SKM-1 treated with dmso at 0.1 percent for 144 hours (cell line): ENCODE measurements around the gene PROZ.

Experiments used
- DNase-seq: peaks from one replicate; lab custom pipeline; 2025; ENCODE audit not compliant: unreplicated experiment; lab: John Stamatoyannopoulos, UW

Gene PROZ

DNA sequence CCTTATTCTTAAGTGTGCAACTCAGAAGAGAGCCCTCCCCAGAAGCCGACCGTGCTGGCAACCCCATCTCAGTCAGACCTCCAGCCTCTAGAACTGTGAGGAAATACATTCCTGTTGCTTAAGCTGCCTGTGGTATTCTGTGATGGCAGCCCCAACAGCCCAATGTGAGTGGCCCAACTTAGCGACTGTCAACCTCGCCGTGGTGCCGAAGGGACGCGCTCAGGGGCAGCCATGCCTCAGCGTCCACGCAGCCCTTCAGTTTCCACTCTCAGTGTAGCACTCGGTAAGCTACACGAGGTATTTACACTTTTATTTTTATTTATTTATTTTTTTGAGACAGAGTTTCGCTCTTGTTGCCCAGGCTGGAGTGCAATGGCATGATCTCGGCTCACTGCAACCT lies 18.4 kb downstream of the PROZ start:
- DNase-seq: no peak

DNA sequence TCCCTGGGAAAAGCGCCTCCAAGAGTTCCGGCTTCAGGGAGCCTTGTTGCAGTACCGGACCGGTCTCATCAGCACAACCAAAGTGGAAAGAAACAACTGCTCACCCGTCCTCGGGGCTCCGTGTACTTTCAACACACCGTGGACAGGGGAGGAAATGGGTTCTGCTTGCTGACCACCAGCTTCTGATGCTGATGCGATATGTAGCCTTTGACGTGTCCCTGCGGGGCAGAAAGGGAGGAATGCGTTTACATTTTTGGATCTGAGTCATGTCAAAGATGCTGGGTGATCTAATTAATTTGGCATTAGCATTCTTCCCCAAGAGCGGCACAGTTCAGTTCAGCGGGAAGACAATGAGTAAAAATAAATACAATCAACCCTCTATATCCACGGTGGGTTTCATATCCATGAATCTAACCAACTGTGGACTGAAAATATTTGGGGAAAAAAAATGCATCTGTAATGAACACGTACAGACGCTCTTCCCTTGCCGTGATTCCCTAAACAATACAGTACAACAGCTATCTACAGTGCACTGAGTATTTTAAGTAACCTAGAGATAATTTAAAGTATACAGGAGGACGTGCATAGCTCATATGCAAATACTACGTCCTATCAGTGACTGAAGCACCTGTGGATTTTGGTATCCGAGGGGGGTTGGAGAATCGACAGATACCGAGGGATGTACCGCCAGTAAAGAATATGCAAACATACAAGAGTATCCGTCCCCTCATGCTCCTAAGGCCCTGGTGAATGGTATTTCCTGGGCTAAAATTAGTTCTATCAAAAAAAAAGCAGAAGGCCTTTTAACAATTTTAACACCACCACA lies 19.8 kb downstream of the PROZ start:
- no peak for DNase-seq

DNA sequence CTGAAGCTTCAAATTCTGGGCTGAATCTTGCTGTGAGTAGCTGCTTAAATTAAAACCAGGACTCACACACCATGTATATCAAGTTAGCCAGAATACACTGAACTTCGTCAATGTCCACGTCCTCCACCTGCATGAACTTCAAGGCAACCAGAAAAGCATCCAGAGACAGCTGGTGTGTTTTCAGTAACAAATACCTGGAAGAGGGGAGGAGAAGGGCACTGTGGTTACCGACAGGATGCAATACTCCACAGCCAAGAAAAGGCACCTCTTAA lies 20.4 kb downstream of the PROZ start:
- no peak for DNase-seq

GRCh38 chr13:113179374-113180230 lies 21.2 kb downstream of the PROZ start:
- DNase-seq: no peak

- no peak for DNase-seq
These were observed 23.6 kb downstream of the PROZ start for GRCh38 chr13:113182046-113182445.

DNA sequence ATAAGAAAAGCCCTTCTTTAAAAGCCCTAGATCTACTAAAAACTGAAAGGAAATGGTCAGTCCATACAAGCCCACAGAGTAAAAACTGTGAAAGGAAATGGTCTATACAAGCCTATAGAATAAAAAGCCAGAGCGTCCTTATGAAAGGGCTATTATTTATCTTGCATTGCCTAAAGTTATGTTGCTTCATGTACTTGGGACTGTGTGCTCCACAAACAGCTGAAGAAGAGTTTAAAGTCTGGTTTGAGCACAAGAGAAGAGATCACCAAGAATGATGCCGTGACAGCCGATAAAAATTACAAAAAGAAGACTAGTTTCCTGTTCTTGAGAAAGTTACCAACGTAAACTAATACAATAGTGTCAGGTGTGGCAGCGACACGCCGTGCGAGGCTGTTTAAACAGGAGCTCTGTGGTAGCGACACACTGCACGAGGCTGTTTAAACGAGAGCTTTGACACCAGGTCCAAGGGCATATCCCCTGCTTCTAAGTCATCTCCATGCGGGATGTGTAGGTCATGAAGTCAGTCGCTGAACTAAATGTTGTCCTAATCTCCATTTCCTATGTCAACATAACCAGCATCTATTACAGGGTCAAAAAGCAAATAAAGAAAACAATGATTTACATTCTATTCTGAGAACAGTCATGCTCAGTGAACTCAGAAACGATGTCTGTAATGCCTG lies 25.1 kb downstream of the PROZ start:
- no peak for DNase-seq

- no peak for DNase-seq
These were observed 26.4 kb downstream of the PROZ start for GRCh38 chr13:113184568-113185440.

DNA sequence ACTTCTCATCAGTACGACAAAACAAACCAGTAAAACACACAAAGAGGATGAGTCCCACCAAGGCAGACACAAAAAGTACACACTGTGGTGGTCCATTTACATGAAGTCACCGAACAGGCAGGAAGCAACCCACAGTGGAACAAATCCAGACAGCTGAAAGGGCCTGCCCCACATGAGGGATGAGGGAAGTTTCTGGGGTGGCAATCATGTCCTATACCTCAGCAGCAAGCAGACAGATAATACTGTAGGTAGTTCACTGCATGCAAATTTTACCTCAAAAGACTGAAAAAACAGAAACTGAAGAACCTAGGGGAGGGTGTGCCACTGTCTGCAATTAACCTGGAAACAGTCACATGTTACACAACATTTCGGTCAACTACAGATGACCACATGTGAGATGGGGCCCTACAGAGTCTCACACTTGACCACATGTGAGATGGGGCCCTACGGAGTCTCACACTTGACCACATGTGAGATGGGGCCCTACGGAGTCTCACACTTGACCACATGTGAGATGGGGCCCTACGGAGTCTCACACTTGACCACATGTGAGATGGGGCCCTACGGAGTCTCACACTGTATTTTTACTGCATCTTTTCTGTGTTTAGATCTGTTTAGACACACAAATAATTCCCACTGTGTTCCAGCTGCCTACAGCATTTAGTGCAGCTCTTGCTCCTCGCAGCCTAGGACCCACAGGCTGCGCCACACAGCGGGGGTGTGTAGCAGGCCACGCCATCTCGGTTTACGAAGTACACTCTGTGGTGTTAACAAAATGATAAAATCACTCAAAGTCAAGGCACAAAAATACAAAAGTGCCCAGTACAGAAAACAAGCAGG lies 27.8 kb downstream of the PROZ start:
- no peak for DNase-seq

- DNase-seq: no peak
These were observed 28.8 kb downstream of the PROZ start for GRCh38 chr13:113187263-113187669.

DNA sequence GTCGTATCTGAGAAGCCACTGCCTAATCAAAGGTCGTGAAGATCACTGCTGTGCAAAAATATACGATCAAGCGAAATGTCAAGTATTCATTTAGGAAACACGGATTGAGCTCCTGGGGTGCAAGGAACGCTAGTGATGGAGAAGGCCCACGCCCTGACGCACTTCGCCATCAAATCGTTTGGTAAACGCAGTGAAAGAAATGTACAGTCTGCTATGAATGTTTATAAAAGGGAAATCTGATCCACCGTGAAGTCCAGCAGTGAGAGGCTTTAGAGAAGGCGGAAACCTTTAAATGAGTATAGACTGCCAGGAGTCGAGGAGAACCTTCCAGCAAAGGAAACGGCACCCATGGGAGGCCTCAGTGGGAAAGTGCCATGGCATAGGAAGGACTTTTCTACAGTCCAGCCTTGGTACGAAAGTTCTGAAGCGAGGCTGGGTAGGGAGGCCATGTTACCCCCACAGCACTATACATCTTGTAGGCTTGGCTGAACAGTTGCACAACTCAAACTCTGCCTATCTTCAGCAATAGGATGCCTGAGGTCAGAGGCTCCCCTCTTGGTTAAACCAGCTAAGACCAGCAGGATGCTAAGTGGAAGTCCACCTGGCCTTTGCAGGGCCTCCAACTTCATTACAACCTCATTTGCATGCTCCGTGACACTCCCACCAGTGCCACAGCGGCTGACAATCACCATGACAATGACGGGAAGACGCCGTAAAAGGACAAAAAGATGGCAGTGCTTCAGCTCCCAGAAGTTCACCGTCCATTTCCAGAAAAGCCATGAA lies 29.6 kb downstream of the PROZ start:
- no peak for DNase-seq

GRCh38 chr13:113190181-113190580 lies 31.7 kb downstream of the PROZ start:
- DNase-seq: no peak

GRCh38 chr13:113192279-113192678 lies 33.8 kb downstream of the PROZ start:
- no peak for DNase-seq

DNA sequence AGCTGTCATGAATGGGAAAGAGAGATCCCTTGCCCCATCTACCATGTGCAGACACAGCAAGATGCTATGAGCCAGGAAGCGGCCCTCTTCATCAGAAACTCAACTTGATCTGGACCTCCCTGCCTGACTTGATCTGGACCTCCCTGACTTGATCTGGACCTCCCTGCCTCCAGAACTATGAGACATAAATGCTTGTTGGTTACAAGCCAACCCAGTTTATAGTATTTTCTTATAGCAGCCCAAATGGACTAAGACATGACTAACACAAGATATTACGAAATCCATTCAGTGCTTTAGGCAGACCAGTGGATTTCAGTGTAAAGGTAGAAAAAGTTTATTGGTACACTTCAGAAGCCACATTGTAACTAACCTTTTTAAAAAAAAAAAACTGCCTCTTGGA lies 34.5 kb downstream of the PROZ start:
- no peak for DNase-seq

- DNase-seq: no peak
These were observed 36.9 kb downstream of the PROZ start for GRCh38 chr13:113195360-113195759.

- DNase-seq: no peak
These were observed 38.7 kb downstream of the PROZ start for GRCh38 chr13:113196970-113197737.

- no peak for DNase-seq
These were observed 43.4 kb downstream of the PROZ start for GRCh38 chr13:113201815-113202214.

- no peak for DNase-seq
These were observed 44.5 kb downstream of the PROZ start for GRCh38 chr13:113202912-113203311.
